GM12875 (cell line): ENCODE measurements around the gene WNK1.
"Not testable (repeated sequence)": the region's sequence is repeated elsewhere in the genome, so short reads cannot be mapped to it uniquely, and the experiment has no call there.

ENCODE experiments used
- H3K4me3 ChIP-seq: one replicate; pipeline ENCODE4 v1.5.1; 2011; ENCODE audit warnings: low read depth, low read length, control low read depth
- TF ChIP-seq, protein P1 (sequence below): IDR thresholded peaks from 2 replicates; pipeline ENCODE4 v1.5.1; 2011; ENCODE audit warnings: low read depth, mild to moderate bottlenecking, control low read depth, inconsistent platforms, low read length, moderate library complexity, borderline replicate concordance; ENCODE audit not compliant: insufficient read depth

Gene WNK1

GRCh38 chr12:931060-931459 lies 178.7 kb downstream of the WNK1 start:
- H3K4me3 ChIP-seq = no peak overlapping the region
- TF ChIP-seq, protein P1, sequence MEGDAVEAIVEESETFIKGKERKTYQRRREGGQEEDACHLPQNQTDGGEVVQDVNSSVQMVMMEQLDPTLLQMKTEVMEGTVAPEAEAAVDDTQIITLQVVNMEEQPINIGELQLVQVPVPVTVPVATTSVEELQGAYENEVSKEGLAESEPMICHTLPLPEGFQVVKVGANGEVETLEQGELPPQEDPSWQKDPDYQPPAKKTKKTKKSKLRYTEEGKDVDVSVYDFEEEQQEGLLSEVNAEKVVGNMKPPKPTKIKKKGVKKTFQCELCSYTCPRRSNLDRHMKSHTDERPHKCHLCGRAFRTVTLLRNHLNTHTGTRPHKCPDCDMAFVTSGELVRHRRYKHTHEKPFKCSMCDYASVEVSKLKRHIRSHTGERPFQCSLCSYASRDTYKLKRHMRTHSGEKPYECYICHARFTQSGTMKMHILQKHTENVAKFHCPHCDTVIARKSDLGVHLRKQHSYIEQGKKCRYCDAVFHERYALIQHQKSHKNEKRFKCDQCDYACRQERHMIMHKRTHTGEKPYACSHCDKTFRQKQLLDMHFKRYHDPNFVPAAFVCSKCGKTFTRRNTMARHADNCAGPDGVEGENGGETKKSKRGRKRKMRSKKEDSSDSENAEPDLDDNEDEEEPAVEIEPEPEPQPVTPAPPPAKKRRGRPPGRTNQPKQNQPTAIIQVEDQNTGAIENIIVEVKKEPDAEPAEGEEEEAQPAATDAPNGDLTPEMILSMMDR = no peak

DNA sequence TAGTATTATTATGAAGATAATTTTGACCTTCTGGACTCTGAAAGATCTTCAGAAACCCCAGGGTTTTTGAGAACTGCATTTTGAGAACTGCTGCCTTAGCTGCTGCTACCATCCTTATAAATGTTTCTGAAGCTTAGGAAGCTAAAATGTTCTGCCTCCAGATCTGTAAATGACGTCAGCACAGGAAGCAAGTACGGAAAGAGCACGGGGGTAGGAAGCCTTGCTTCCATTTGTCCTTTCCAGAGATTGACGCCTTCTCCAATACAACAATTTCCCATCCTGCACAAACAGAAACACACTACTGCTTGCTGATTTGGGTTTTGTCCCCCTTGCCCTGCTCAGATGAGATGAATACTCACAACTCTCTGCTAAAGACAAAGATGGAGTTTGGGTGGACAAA lies 179.2 kb downstream of the WNK1 start:
- TF ChIP-seq, protein P1 = no peak
- no peak overlapping the region for H3K4me3 ChIP-seq

- not testable (repeated sequence) for H3K4me3 ChIP-seq
These were observed 183.5 kb downstream of the WNK1 start for GRCh38 chr12:935891-936290.

DNA sequence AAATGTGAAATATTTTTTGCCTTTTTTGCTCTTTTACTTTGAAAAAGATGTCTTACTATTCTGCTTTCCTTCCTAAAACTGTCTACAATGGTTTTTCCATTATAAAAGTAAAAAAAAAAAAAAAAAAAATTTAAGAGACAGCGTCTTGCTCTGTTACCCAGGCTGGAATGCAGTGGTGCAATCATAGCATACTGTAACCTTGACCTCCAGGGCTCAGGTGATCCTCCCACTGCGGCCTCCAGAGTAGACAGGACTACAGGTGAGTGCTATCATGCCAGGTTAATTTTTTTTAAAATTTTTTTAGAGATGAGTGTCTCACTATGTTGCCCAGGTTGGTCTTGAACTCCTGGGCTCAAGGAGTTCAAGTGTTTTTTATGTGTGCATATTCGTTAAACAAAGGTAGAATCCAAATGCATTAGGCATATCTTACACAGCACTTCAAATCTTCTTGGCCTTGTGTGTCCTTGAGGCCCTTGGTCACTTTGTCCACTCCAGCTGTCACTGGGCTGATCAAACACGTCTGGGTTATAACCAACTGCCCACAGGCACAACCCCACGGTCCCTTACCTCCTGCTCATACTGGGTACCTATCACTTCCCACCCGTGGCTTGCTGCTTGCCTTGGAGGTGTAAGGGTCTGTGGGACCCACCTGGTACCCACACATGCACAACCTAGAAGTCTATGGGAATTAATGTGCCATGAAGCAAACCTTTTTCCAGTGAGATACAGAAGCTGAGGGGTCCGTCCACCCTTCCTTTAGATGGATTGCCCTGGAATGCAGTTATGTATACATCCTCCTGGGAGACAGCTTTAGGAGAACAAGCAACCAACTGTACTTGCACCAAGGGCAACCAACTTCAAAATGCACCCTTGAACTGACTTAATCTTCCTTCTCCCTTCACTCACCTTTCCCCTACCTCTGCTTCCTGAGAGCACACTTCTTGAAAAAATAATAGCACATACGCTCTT lies 184.3 kb downstream of the WNK1 start:
- TF ChIP-seq, protein P1 = no peak
- no peak overlapping the region for H3K4me3 ChIP-seq

DNA sequence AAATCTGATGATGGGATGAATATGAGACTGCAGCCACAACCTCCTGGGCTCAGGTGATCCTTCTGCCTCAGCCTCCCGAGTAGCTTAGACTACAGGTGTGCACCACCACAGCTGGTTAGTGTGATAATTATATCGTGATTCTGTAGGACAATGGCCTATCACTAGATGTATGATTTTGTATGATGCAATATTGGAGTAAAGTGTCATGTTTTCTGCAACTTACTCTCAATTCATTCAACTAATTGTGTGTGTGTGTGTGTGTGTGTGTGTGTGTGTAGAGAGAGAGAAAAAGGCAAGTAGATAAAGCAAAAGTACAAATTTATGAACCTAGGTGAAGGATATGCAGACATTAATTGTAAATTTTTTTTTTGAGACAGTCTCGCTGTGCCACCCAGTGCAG lies 186.4 kb downstream of the WNK1 start:
- TF ChIP-seq, protein P1 = no peak
- no peak overlapping the region for H3K4me3 ChIP-seq

GRCh38 chr12:943051-943450 lies 190.7 kb downstream of the WNK1 start:
- H3K4me3 ChIP-seq = no peak overlapping the region
- TF ChIP-seq, protein P1 = no peak

DNA sequence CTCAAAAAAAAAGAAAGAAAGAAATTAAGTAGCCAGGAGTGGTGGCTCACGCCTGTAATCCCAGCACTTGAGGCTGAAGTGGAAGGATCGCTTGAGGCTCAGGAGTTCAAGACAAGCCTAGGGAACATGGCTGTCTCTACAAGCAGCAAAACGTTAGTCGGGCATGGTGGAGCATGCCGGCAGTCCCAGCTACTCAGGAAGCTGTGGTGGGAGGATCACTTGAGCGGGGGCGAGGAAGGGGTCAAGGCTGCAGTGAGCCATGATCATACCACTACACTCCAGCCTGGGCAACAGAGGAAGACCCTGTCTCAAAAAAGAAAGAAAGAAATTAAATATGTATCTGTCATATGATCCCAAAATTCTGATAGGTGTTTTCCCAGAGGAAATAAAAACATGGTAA lies 191.8 kb downstream of the WNK1 start:
- TF ChIP-seq, protein P1 = no peak
- H3K4me3 ChIP-seq = no peak overlapping the region
